Heart left ventricle (tissue), 16 donors: Measurements from ENCODE around the gene GALNT2. TPM values are rescaled to one million over a fixed set of nuclear protein-coding genes. Genes with fewer than 3 reads are reported as not detected.

ENCODE experiments used
- ATAC-seq, 4 donors: fragments of 200-7000 bp; cut with Tn5 transposase; one replicate each; pipeline ENCODE4 v1.9.1; 2020 to 2022; ENCODE audit warnings: moderate library complexity in 4 of 4, mild to moderate bottlenecking in 3 of 4, moderate number of reproducible peaks in 1 of 4
- DNase-seq, 5 donors: peaks; one replicate each; pipeline ENCODE4 v3.0.0-alpha.2; 2020
- H3K27ac ChIP-seq, 12 donors: fragments of 200-600 bp; sonication (generic) in 4 of 12; one replicate each; pipeline versions ENCODE4 v1.5.0 to v1.8.0; 2016 to 2022; ENCODE audit warnings: mild to moderate bottlenecking in 2 of 12
- H3K27me3 ChIP-seq, 9 donors: fragments of 200-600 bp; sonication (generic) in 2 of 9; one replicate each; pipeline versions ENCODE4 v1.5.1 to v1.8.0; 2016 to 2022; ENCODE audit warnings: mild to moderate bottlenecking in 3 of 9
- H3K36me3 ChIP-seq, 9 donors: fragments of 200-600 bp; sonication (generic) in 2 of 9; one replicate each; pipeline versions ENCODE4 v1.5.0 to v1.8.0; 2018 to 2022; ENCODE audit warnings: mild to moderate bottlenecking in 2 of 9
- H3K4me1 ChIP-seq, 12 donors: fragments of 200-600 bp; sonication (generic) in 4 of 12; one replicate each; pipeline versions ENCODE4 v1.5.0 to v1.8.0; 2016 to 2022; ENCODE audit warnings: mild to moderate bottlenecking in 3 of 12
- H3K4me3 ChIP-seq, 12 donors: fragments of 200-600 bp; sonication (generic) in 4 of 12; one replicate each; pipeline versions ENCODE4 v1.5.0 to v1.8.0; 2017 to 2022; ENCODE audit warnings: mild to moderate bottlenecking in 9 of 12, moderate library complexity in 4 of 12
- H3K9me3 ChIP-seq, 12 donors: fragments of 200-600 bp; sonication (generic) in 4 of 12; one replicate each; pipeline versions ENCODE4 v1.5.0 to v1.8.0; 2016 to 2022; ENCODE audit warnings: mild to moderate bottlenecking in 1 of 12
- POLR2A ChIP-seq, 2 donors: fragments of 450-650 bp; IDR thresholded peaks; one replicate each; pipeline ENCODE4 v1.6.1; 2017; ENCODE audit warnings: antibody characterized with exemption in 2 of 2, mild to moderate bottlenecking in 2 of 2, moderate library complexity in 2 of 2
- WGBS, 4 donors: extraction: QIAGEN DNeasy Blood & Tissue Kit in 2 of 4; methylation state at CpG; one replicate each; pipeline versions ENCODE4 v1.1.5 to v1.1.7; 2013 to 2018; 5-methylcytosine and 5-hydroxymethylcytosine counted together
- intact Hi-C, 10 donors: fragments of 100-400 bp; cut with DNase I; formaldehyde crosslinking; loops; one replicate each; pipeline versions ENCODE4 v1.11.1 to v1.14.2; 2022
- polyA plus RNA-seq, 2 donors: library from polyadenylated mRNA; stranded (reverse); fragments of 200-250 nt; gene quantifications; one replicate each; pipeline ENCODE4 v1.2.3, GENCODE V29; 2013
- total RNA-seq, 9 donors: library from RNA; depleted of rRNA in 2 of 9; stranded (reverse); fragments of >200 nt in 2 of 9; fragmentation: NEBNext Ultra II Directional in 3 of 9; extraction: Animal tissue kit (Norgen Biotek cat#: 25700) in 3 of 9; gene quantifications; one replicate each; pipeline versions ENCODE4 v1.1.0 to v1.2.4, GENCODE V29; 2016 to 2023
- TF ChIP-seq, protein P1 (sequence below), 12 donors: fragments of 200-600 bp; sonication (generic) in 4 of 12; IDR thresholded peaks; one replicate each; pipeline versions ENCODE4 v1.5.0 to v1.8.0; 2018 to 2022; ENCODE audit warnings: antibody characterized with exemption in 12 of 12, mild to moderate bottlenecking in 5 of 12
- donor health status: ischemic (EF 13 %, LVEDD 7.1; RV severe dilation, severe dysfunction).
- donor health status: healthy with polysubstance abuse.
- donor health status: DM: no; HTN: yes; CAD: no.
- donor health status: DM: no; HTN: no; CAD: no.
- donor health status: ischemic (EF 25% LVEDD 6.9; RV normal size, moderate dysfunction).
- donor health status: ischemic (EF 25% LVEDD 5.7; RV mildly dilated, moderate dysfunction).
- donor health status: healthy.
- donor health status: DM: yes; HTN: yes; CAD: no.
- donor health status: ischemic (EF 35%, LVEDD 5.7; RV mildly dilated, moderate dysfunction).
- donor health status: nonischemic (EF 11% LVEDD 7.7; RV severe dilation, severe dysfunction).
- donor health status: DM: yes; HTN: yes; CAD: no.
- donor health status: PGD.
- donor health status: ischemic (EF 29% LVEDD 5.4; RV normal size, mild dysfunction).
- donor health status: nonischemic (EF 23%, LVEDD 6.1; RV moderate dilation, normal function).

The GALNT2 gene
- total and polyA plus RNA-seq, 11 donors: 10.1 to 44.9 (median 31.6) TPM

DNA sequence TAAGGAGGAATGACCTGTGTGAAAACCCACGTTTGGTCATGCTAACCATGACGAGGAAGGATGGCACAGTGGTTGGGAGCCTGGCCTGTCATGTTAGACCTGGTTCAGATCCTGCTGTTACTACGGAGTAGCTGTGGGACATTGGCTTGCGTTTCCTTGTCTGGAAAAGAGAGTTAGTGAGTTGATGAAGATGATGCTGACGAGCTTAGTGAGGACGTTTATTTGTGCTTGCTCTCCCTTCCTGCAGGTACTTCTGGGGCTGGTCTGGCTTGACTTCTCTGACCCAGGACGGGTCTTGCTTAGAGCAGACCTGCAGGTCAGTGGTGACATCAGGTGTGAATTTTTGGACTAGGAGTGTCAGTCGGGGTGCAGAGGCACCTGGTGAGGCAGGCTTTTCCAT, 14.7 kb downstream of the GALNT2 start:
- Histone ChIP-seq H3K36me3 (peaks cover 0 to 7% (median 0%) of the 10 kb centered on the region in 9 donors), H3K4me3 (no peak overlapping the region), H3K27ac (no peak overlapping the region), H3K27me3 (no peaks in the 10 kb centered on the region), H3K4me1 (peaks cover 0 to 75% (median 45%) of the 10 kb centered on the region in 12 donors), H3K9me3 (no peaks in the 10 kb centered on the region)
- WGBS, 4 donors: 83 to 94% (median 89%) methylated on average over 8 of the region's 8 CpGs
- DNase-seq: no peak
- ATAC-seq: no peak
- no peak for TF ChIP-seq POLR2A (IDR thresholded peaks at IDR 0.05)
- TF ChIP-seq, protein P1, sequence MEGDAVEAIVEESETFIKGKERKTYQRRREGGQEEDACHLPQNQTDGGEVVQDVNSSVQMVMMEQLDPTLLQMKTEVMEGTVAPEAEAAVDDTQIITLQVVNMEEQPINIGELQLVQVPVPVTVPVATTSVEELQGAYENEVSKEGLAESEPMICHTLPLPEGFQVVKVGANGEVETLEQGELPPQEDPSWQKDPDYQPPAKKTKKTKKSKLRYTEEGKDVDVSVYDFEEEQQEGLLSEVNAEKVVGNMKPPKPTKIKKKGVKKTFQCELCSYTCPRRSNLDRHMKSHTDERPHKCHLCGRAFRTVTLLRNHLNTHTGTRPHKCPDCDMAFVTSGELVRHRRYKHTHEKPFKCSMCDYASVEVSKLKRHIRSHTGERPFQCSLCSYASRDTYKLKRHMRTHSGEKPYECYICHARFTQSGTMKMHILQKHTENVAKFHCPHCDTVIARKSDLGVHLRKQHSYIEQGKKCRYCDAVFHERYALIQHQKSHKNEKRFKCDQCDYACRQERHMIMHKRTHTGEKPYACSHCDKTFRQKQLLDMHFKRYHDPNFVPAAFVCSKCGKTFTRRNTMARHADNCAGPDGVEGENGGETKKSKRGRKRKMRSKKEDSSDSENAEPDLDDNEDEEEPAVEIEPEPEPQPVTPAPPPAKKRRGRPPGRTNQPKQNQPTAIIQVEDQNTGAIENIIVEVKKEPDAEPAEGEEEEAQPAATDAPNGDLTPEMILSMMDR (IDR thresholded peaks at IDR 0.05): no peak
- intact Hi-C loops: loop anchor here in 1 of 10 donors (10.0 kb wide), 1 partner anchor 417 kb away; no protein-coding TSS in a partner anchor

DNA sequence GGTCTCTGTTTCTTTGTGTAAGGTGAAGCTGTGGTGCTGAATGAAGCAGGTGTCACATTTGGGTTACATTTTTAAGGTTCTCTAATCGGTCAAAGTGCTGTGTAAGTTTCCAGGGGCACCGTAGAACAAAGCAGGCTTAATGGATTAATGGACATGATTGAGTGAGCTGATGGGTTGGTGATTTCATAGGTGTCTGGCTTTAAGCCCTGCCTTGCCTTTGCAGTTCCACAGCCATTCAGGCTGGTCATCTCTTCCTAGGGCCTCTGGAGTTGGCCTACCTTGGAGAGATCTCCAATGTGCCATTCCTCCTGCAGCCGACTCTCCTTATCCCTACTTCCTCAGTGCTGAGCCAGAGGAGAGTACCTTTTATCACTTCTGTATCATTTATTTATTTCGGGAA, 15.2 kb downstream of the GALNT2 start:
- 73 to 78% (median 75%) methylated on average over 4 of the region's 4 CpGs for WGBS, 4 donors
- H3K27me3 ChIP-seq: no peaks in the 10 kb centered on the region
- peaks cover 0 to 75% (median 48%) of the 10 kb centered on the region in 12 donors for H3K4me1 ChIP-seq
- intact Hi-C loops: loop anchor here in 1 of 10 donors (10.0 kb wide), 1 partner anchor 417 kb away; no protein-coding TSS in a partner anchor
- ATAC-seq: no peak
- no peak for DNase-seq
- H3K27ac ChIP-seq: no peak overlapping the region
- no peak overlapping the region for H3K4me3 ChIP-seq
- TF ChIP-seq, protein P1 (IDR thresholded peaks at IDR 0.05): no peak
- TF ChIP-seq POLR2A (IDR thresholded peaks at IDR 0.05): no peak
- H3K36me3 ChIP-seq: peaks cover 0 to 7% (median 0%) of the 10 kb centered on the region in 9 donors
- no peaks in the 10 kb centered on the region for H3K9me3 ChIP-seq

DNA sequence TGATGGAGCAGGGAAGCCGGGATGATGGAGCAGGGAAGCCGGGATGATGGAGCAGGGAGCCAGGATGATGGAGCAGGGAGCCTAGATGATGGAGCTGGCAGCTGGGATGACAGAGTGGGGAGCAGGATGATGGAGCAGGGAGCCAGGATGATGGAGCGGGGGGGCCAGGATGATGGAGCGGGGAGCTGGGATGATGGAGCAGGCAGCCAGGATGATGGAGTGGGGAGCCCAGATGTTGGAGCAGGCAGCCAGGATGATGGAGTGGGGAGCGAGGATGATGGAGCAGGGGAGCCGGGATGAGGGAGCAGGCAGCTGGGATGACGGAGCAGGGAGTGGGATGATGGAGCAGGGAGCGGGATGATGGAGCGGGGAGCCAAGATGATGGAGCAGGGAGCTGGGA, 16.0 kb downstream of the GALNT2 start:
- H3K36me3 ChIP-seq: peaks cover 0 to 7% (median 0%) of the 10 kb centered on the region in 9 donors
- ATAC-seq: no peak
- no peaks in the 10 kb centered on the region for H3K27me3 ChIP-seq
- 96 to 99% (median 98%) methylated on average over 9 of the region's 9 CpGs for WGBS, 4 donors
- no peak for DNase-seq
- no peak for TF ChIP-seq POLR2A (IDR thresholded peaks at IDR 0.05)
- TF ChIP-seq, protein P1 (IDR thresholded peaks at IDR 0.05): no peak
- intact Hi-C loops: loop anchor here in 1 of 10 donors (10.0 kb wide), 1 partner anchor 418 kb away; no protein-coding TSS in a partner anchor
- no peak overlapping the region for H3K27ac ChIP-seq
- H3K4me3 ChIP-seq: no peak overlapping the region
- no peaks in the 10 kb centered on the region for H3K9me3 ChIP-seq
- H3K4me1 ChIP-seq: peaks cover 0 to 73% (median 48%) of the 10 kb centered on the region in 12 donors

DNA sequence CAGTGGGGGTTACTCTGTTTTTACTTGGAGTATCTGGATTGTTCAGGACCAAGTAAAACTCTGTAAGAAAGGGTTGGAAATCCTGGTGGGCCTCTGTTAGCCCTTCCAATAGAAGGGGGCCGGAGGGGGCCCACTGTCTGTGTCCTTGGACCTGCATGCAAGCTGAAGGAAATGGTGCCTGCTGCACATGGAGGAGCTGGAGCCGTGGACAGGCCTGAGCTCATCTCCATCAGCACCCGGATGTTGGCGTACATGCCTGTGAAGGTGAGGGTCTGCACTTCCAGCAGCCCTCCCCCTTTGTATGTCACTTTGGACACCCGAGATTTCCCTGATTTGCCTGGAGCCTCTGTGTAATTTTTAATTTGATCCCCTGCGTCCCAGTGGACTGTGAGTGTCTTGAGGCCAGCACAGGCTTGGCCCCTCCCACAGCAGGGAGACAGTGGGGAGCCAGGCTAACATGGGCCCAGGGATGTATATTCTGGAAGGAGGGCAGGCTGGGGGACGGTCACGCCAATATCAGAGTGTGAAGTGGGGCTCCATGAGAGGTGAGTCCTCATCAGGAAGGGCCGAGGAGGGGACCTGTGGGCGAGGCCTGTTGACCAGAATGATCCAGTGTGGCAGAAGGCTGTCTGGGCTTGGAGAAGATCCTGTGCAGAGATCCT, 16.8 kb downstream of the GALNT2 start:
- WGBS, 4 donors: 92 to 94% (median 93%) methylated on average over 10 of the region's 10 CpGs
- Histone ChIP-seq H3K9me3 (no peaks in the 10 kb centered on the region), H3K27me3 (no peaks in the 10 kb centered on the region), H3K27ac (peak overlapping the region in 5 of 12 donors; percentile 16 to 48 (median 29)), H3K4me3 (no peak overlapping the region), H3K36me3 (peaks cover 0 to 7% (median 0%) of the 10 kb centered on the region in 9 donors), H3K4me1 (peaks cover 0 to 69% (median 44%) of the 10 kb centered on the region in 12 donors)
- no peak for DNase-seq
- intact Hi-C loops: loop anchor here in 1 of 10 donors (10.0 kb wide), 1 partner anchor 419 kb away; no protein-coding TSS in a partner anchor
- TF ChIP-seq, protein P1 (IDR thresholded peaks at IDR 0.05): no peak
- TF ChIP-seq POLR2A (IDR thresholded peaks at IDR 0.05): no peak
- no peak for ATAC-seq
